Spleen (tissue), 11 donors: ENCODE results near the gene NFIC. TPM values are rescaled to one million over a fixed set of nuclear protein-coding genes. Genes with fewer than 3 reads are reported as not detected.

ENCODE experiments used
- DNase-seq: peaks from one replicate; pipeline ENCODE4 v3.0.0-alpha.2; 2020
- H3K27ac ChIP-seq, 8 donors: fragments of 200-600 bp; sonication (generic) in 7 of 8; 1 replicate in 4 of 8; 2 replicates in 4 of 8; pipeline versions ENCODE4 v1.5.0 to v1.8.0; 2016 to 2021; ENCODE audit warnings: inconsistent platforms in 4 of 8, mild to moderate bottlenecking in 4 of 8, moderate library complexity in 1 of 8
- H3K27me3 ChIP-seq, 7 donors: fragments of 200-600 bp; sonication (generic) in 6 of 7; replicated peaks in 1 of 7; 1 replicate in 4 of 7; 2 replicates in 3 of 7; pipeline versions ENCODE4 v1.5.0 to v1.8.0; 2016 to 2021; ENCODE audit warnings: inconsistent platforms in 3 of 7, mild to moderate bottlenecking in 1 of 7
- H3K36me3 ChIP-seq, 6 donors: fragments of 200-600 bp; sonication (generic) in 5 of 6; 1 replicate in 4 of 6; 2 replicates in 2 of 6; pipeline versions ENCODE4 v1.5.0 to v1.8.0; 2016 to 2021; ENCODE audit warnings: inconsistent platforms in 2 of 6
- H3K4me1 ChIP-seq, 6 donors: fragments of 200-600 bp; sonication (generic) in 5 of 6; 1 replicate in 3 of 6; 2 replicates in 3 of 6; pipeline versions ENCODE4 v1.5.0 to v1.8.0; 2016 to 2021; ENCODE audit warnings: inconsistent platforms in 3 of 6
- H3K4me3 ChIP-seq, 8 donors: fragments of 200-600 bp; sonication (generic) in 7 of 8; 1 replicate in 4 of 8; 2 replicates in 4 of 8; pipeline versions ENCODE4 v1.5.0 to v1.8.0; 2016 to 2021; ENCODE audit warnings: inconsistent platforms in 4 of 8, mild to moderate bottlenecking in 4 of 8, moderate library complexity in 2 of 8
- H3K9me3 ChIP-seq, 8 donors: fragments of 200-600 bp; sonication (generic) in 7 of 8; 1 replicate in 4 of 8; 2 replicates in 4 of 8; pipeline versions ENCODE4 v1.5.0 to v1.8.0; 2016 to 2021; ENCODE audit warnings: inconsistent platforms in 4 of 8
- CTCF ChIP-seq, 11 experiments: fragments of 200-600 bp in 7 of 11; fragments of 450-650 bp in 4 of 11; sonication (generic) in 4 of 11; IDR thresholded peaks in 8 of 11; conservative IDR thresholded peaks in 3 of 11; 1 replicate in 7 of 11; 2 replicates in 4 of 11; pipeline versions ENCODE4 v1.4.0 to v1.8.0; 2016 to 2021; ENCODE audit warnings: antibody characterized with exemption in 11 of 11, inconsistent platforms in 4 of 11, mild to moderate bottlenecking in 1 of 11
- POLR2A ChIP-seq, 3 donors: fragments of 450-650 bp; IDR thresholded peaks; one replicate each; pipeline ENCODE4 v1.5.1; 2017; ENCODE audit warnings: antibody characterized with exemption in 3 of 3, mild to moderate bottlenecking in 1 of 3
- POLR2AphosphoS5 ChIP-seq, 3 donors: sonication (generic); formaldehyde crosslinking; IDR thresholded peaks; one replicate each; pipeline ENCODE4 v1.5.1; 2017; ENCODE audit warnings: antibody characterized with exemption in 3 of 3
- WGBS, 5 donors: extraction: QIAGEN DNeasy Blood & Tissue Kit in 3 of 5; methylation state at CpG; one replicate each; pipeline versions ENCODE4 v1.1.5 to v1.1.7; 2013 to 2018; 5-methylcytosine and 5-hydroxymethylcytosine counted together
- intact Hi-C: fragments of 100-400 bp; cut with DNase I; formaldehyde crosslinking; loops from one replicate; pipeline ENCODE4 v1.15.0; 2023; ENCODE audit warnings: low total_unique reads
- polyA plus RNA-seq, 3 donors: library from polyadenylated mRNA; stranded (reverse); fragments of 200-250 nt; gene quantifications; one replicate each; pipeline ENCODE4 v1.2.1, GENCODE V29; 2013
- total RNA-seq, 7 donors: library from RNA; depleted of rRNA in 3 of 7; stranded (reverse); fragments of >200 nt in 3 of 7; fragmentation: NEBNext Ultra II Directional in 4 of 7; extraction: Animal tissue kit (Norgen Biotek cat#: 25700) in 4 of 7; gene quantifications; one replicate each; pipeline versions ENCODE4 v1.1.0 to v1.2.1, GENCODE V29; 2016 to 2021
- donor health status: healthy with polysubstance abuse.
- donor health status: DM: no; HTN: no; CAD: no; lungs with moderate emphysema.
- donor health status: DM: no; HTN: no; CAD: no.
- donor health status: Bipolar disorder and iron deficiency.
- donor health status: healthy.
- donor health status: DM: no; HTN: no; CAD: no.
- donor health status: DM: yes; HTN: yes; CAD: no.

The NFIC gene
- total and polyA plus RNA-seq, 10 donors, result 4.1 to 125 (median 74.4) TPM

GRCh38 chr19:3380829-3381228 is 14.4 kb downstream of the NFIC start:
- no peak for DNase-seq
- H3K27ac ChIP-seq, result peak overlapping the region in 4 of 8 donors; percentile 35 to 86 (median 64)
- H3K27me3 ChIP-seq, result no peaks in the 10 kb centered on the region
- TF ChIP-seq POLR2AphosphoS5 (IDR thresholded peaks at IDR 0.05), result no peak
- TF ChIP-seq POLR2A (IDR thresholded peaks at IDR 0.05), result no peak
- no peak for TF ChIP-seq CTCF (IDR thresholded peaks at IDR 0.05 in 8 of 11, conservative IDR thresholded peaks at IDR 0.05 in 3 of 11)
- intact Hi-C loops, result no loop called here
- 91 to 98% (median 95%) methylated on average over 11 of the region's 11 CpGs for WGBS, 5 donors
- no peaks in the 10 kb centered on the region for H3K9me3 ChIP-seq
- peaks cover 0 to 47% (median 14%) of the 10 kb centered on the region in 6 donors for H3K36me3 ChIP-seq
- H3K4me3 ChIP-seq, result no peak overlapping the region
- H3K4me1 ChIP-seq, result peaks cover 27 to 100% (median 81%) of the 10 kb centered on the region in 6 donors

- 78 to 94% (median 83%) methylated on average over 58 to 59 of the region's 59 CpGs for WGBS, 5 donors
- TF ChIP-seq POLR2AphosphoS5 (IDR thresholded peaks at IDR 0.05) (peak; percentile 41 to 83 (median 79)), POLR2A (IDR thresholded peaks at IDR 0.05) (no peak)
- Histone ChIP-seq H3K4me3 (peak overlapping the region in 2 of 8 donors; percentile 1 to 18), H3K9me3 (no peaks in the 10 kb centered on the region), H3K36me3 (peaks cover 0 to 44% (median 14%) of the 10 kb centered on the region in 6 donors), H3K27me3 (no peaks in the 10 kb centered on the region), H3K27ac (peak overlapping the region in 5 of 8 donors; percentile 35 to 86 (median 56)), H3K4me1 (peaks cover 30 to 100% (median 87%) of the 10 kb centered on the region in 6 donors)
- intact Hi-C loops, result no loop called here
- DNase-seq, result no peak
Observed at GRCh38 chr19:3381701-3382372, 15.5 kb downstream of the NFIC start.

- peaks cover 0 to 46% (median 14%) of the 10 kb centered on the region in 6 donors for H3K36me3 ChIP-seq
- H3K27me3 ChIP-seq, result no peaks in the 10 kb centered on the region
- H3K27ac ChIP-seq, result peak overlapping the region in 6 of 8 donors; percentile 19 to 86 (median 50)
Observed at GRCh38 chr19:3382460-3383100, 16.2 kb downstream of the NFIC start.

GRCh38 chr19:3383121-3383722 is 16.8 kb downstream of the NFIC start:
- peak overlapping the region in 5 of 8 donors; percentile 11 to 86 (median 56) for H3K27ac ChIP-seq
- H3K4me1 ChIP-seq, result peaks cover 39 to 100% (median 90%) of the 10 kb centered on the region in 6 donors
- H3K36me3 ChIP-seq, result peaks cover 0 to 52% (median 14%) of the 10 kb centered on the region in 6 donors
- TF ChIP-seq POLR2A (IDR thresholded peaks at IDR 0.05) (no peak), CTCF (IDR thresholded peaks at IDR 0.05 in 8 of 11, conservative IDR thresholded peaks at IDR 0.05 in 3 of 11) (no peak), POLR2AphosphoS5 (IDR thresholded peaks at IDR 0.05) (peak in 1 of 3 donors; percentile 7)
- no peak overlapping the region for H3K4me3 ChIP-seq
- 67 to 97% (median 89%) methylated on average over 6 to 13 of the region's 13 CpGs for WGBS, 5 donors
- no peaks in the 10 kb centered on the region for H3K9me3 ChIP-seq
- DNase-seq, result no peak
- intact Hi-C loops, result no loop called here
- no peaks in the 10 kb centered on the region for H3K27me3 ChIP-seq

More at GRCh38 chr19:3382460-3383100, 16.2 kb downstream of the NFIC start:
- H3K4me3 ChIP-seq, result peak overlapping the region in 3 of 8 donors; percentile 1 to 18 (median 6)
- 82 to 92% (median 86%) methylated on average over 14 of the region's 14 CpGs for WGBS, 5 donors
- peaks cover 36 to 100% (median 88%) of the 10 kb centered on the region in 6 donors for H3K4me1 ChIP-seq
- DNase-seq, result no peak
- intact Hi-C loops, result no loop called here
- H3K9me3 ChIP-seq, result no peaks in the 10 kb centered on the region
- TF ChIP-seq CTCF (IDR thresholded peaks at IDR 0.05 in 8 of 11, conservative IDR thresholded peaks at IDR 0.05 in 3 of 11) (no peak), POLR2AphosphoS5 (IDR thresholded peaks at IDR 0.05) (no peak)
